K562 (cell line): ENCODE results near the gene KRTAP10-6. TPM values are rescaled to one million over a fixed set of nuclear protein-coding genes. Genes with fewer than 3 reads are reported as not detected.

Source experiments
- ATAC-seq: fragments of 200-7000 bp; cut with Tn5 transposase; 3 replicates; pipeline ENCODE4 v1.9.1; 2020; ENCODE audit warnings: moderate library complexity
- BruUV-seq: library from RNA; stranded (reverse); fragments of 400-500 nt; replicated peaks from 2 replicates; lab custom pipeline; 2021; lab: Mats Ljungman, UMichigan
- CTCF ChIA-PET: fragments of 300-600 bp; formaldehyde crosslinking; extraction: SDS; loops from one replicate; lab custom pipeline; 2021; ENCODE audit warnings: low intra/inter-chr PET ratio; lab: Yijun Ruan, JAX
- POLR2A ChIA-PET: fragments of 300-600, 350-650 bp; sonication (Branson Sonifier 250); formaldehyde crosslinking; extraction: SDS; loops from one replicate; lab custom pipeline; 2021; ENCODE audit warnings: antibody characterized with exemption, inconsistent platforms; lab: Yijun Ruan, JAX
- DNase-seq, 4 experiments: peaks; one replicate each; pipeline versions ENCODE4 v3.0.0 to v3.0.0-alpha.2; 2011 to 2018; ENCODE audit warnings: low spot score in 3 of 4, mixed read lengths in 3 of 4; ENCODE audit errors: extremely low read depth in 1 of 4
- FAIRE-seq: peaks from 2 replicates; lab custom pipeline; 2011; peaks lifted over from hg19 to GRCh38; lab: Jason Lieb, UNC
- H2AFZ ChIP-seq: 2 replicates; pipeline ENCODE4 v1.6.0; 2011; ENCODE audit warnings: low read depth, low read length, control low read depth, inconsistent platforms
- H3K27ac ChIP-seq: fragments of 200-600 bp; 3 replicates; pipeline ENCODE4 v1.8.0; 2011; ENCODE audit warnings: low read depth, mild to moderate bottlenecking, control low read depth, inconsistent platforms, low read length, moderate library complexity, mixed read lengths; ENCODE audit errors: extremely low read depth
- H3K27me3 ChIP-seq, 2 experiments: fragments of 300-600 bp in 1 of 2; 2 replicates in 1 of 2; 3 replicates in 1 of 2; pipeline versions ENCODE4 v1.6.0 to v1.8.0; 2011; ENCODE audit warnings: inconsistent platforms in 2 of 2, low read length in 2 of 2, mild to moderate bottlenecking in 1 of 2, mixed read lengths in 1 of 2, moderate library complexity in 1 of 2; ENCODE audit not compliant: control insufficient read depth in 2 of 2, insufficient read depth in 2 of 2
- H3K36me3 ChIP-seq: fragments of 300-600 bp; 3 replicates; pipeline ENCODE4 v1.8.0; 2011; ENCODE audit warnings: mild to moderate bottlenecking, low read length, inconsistent platforms; ENCODE audit not compliant: control insufficient read depth, insufficient read depth
- H3K4me1 ChIP-seq, 2 experiments: fragments of 200-600 bp in 1 of 2; replicated peaks in 1 of 2; 2 replicates in 1 of 2; 3 replicates in 1 of 2; pipeline versions ENCODE4 v1.5.1 to v1.8.0; 2011; ENCODE audit warnings: inconsistent platforms in 2 of 2, low read length in 2 of 2, mild to moderate bottlenecking in 1 of 2, mixed read lengths in 1 of 2, moderate library complexity in 1 of 2; ENCODE audit not compliant: control insufficient read depth in 2 of 2, insufficient read depth in 2 of 2
- H3K4me2 ChIP-seq: 2 replicates; pipeline ENCODE4 v1.6.1; 2011; ENCODE audit warnings: low read length, control low read depth, inconsistent platforms, mixed read lengths; ENCODE audit not compliant: insufficient read depth
- H3K4me3 ChIP-seq: fragments of 200-600 bp; sonication (generic), shearing (Covaris generic); 2 replicates; pipeline ENCODE4 v1.5.1; 2016; ENCODE audit warnings: control low read depth, inconsistent platforms
- H3K79me2 ChIP-seq: fragments of 200-600 bp; 3 replicates; pipeline ENCODE4 v1.8.0; 2011; ENCODE audit warnings: low read length, inconsistent platforms; ENCODE audit not compliant: control insufficient read depth, insufficient read depth
- H3K9ac ChIP-seq, 2 experiments: 2 replicates each; pipeline versions ENCODE4 v1.6.0 to v1.6.1; 2011; ENCODE audit warnings: low read depth in 2 of 2, low read length in 2 of 2, control low read depth in 1 of 2, inconsistent platforms in 1 of 2, mild to moderate bottlenecking in 1 of 2, mixed read lengths in 1 of 2; ENCODE audit not compliant: insufficient read depth in 1 of 2
- H3K9me1 ChIP-seq: one replicate; pipeline ENCODE4 v1.6.0; 2011; ENCODE audit warnings: inconsistent platforms, mild to moderate bottlenecking, low read length, moderate library complexity; ENCODE audit not compliant: control insufficient read depth, insufficient read depth
- H3K9me3 ChIP-seq: replicated peaks from 2 replicates; pipeline ENCODE4 v1.5.1; 2011; ENCODE audit warnings: low read depth, low read length, inconsistent platforms; ENCODE audit not compliant: control insufficient read depth, insufficient read depth
- H4K20me1 ChIP-seq: replicated peaks from 2 replicates; pipeline ENCODE4 v1.6.1; 2011; ENCODE audit warnings: low read length, inconsistent platforms, mixed read lengths; ENCODE audit not compliant: control insufficient read depth, insufficient read depth
- ETS2 ChIP-seq: IDR thresholded peaks from 2 replicates; pipeline ENCODE4 v1.6.1; 2016; ENCODE audit warnings: borderline replicate concordance, missing genetic modification characterization, mild to moderate bottlenecking, moderate library complexity, missing compliant biosample characterization; ENCODE audit not compliant: poor library complexity, severe bottlenecking
- FOXM1 ChIP-seq, 2 experiments: fragments of 450-650 bp in 1 of 2; sonication (generic) in 1 of 2; formaldehyde crosslinking in 1 of 2; IDR thresholded peaks; 2 replicates each; pipeline versions ENCODE4 v1.6.1 to v1.9.0; 2017 to 2022; ENCODE audit warnings: low read depth in 2 of 2, mild to moderate bottlenecking in 2 of 2, missing genetic modification reagents in 1 of 2, moderate library complexity in 1 of 2
- HDAC3 ChIP-seq: fragments of 450-650 bp; IDR thresholded peaks from 2 replicates; pipeline ENCODE4 v1.6.1; 2018; ENCODE audit warnings: borderline replicate concordance, mild to moderate bottlenecking, moderate library complexity; ENCODE audit not compliant: partially characterized antibody
- HNRNPL ChIP-seq: fragments of 200-400 bp; formaldehyde crosslinking; IDR thresholded peaks from 2 replicates; pipeline ENCODE4 v1.6.1; 2017; ENCODE audit warnings: low read depth, mild to moderate bottlenecking, low read length
- HNRNPLL ChIP-seq: fragments of 200-400 bp; formaldehyde crosslinking; IDR thresholded peaks from 2 replicates; pipeline ENCODE4 v1.6.1; 2017; ENCODE audit warnings: low read length, low read depth, mild to moderate bottlenecking; ENCODE audit not compliant: poor library complexity, severe bottlenecking
- JUN ChIP-seq, 2 experiments: sonication (generic) in 1 of 2; formaldehyde crosslinking in 1 of 2; IDR thresholded peaks; 2 replicates each; pipeline versions ENCODE4 v1.6.1 to v1.8.0; 2012 to 2022; ENCODE audit warnings: borderline replicate concordance in 2 of 2, mild to moderate bottlenecking in 2 of 2, improper control_type of control experiment in 1 of 2, low read depth in 1 of 2, low read length in 1 of 2, missing genetic modification reagents in 1 of 2
- LCOR ChIP-seq: sonication (generic); formaldehyde crosslinking; IDR thresholded peaks from 2 replicates; pipeline ENCODE4 v1.8.0; 2022; ENCODE audit warnings: mild to moderate bottlenecking, missing genetic modification reagents
- PBX2 ChIP-seq, 2 experiments: IDR thresholded peaks in 1 of 2; conservative IDR thresholded peaks in 1 of 2; 2 replicates each; pipeline ENCODE4 v1.6.1; 2016; ENCODE audit warnings: low read depth in 2 of 2, mild to moderate bottlenecking in 1 of 2, missing compliant biosample characterization in 1 of 2, missing genetic modification characterization in 1 of 2, moderate library complexity in 1 of 2
- RBM17 ChIP-seq: fragments of 200-400 bp; formaldehyde crosslinking; IDR thresholded peaks from 2 replicates; pipeline ENCODE4 v1.6.1; 2017; ENCODE audit warnings: low read depth, mild to moderate bottlenecking, low read length, borderline replicate concordance
- SMAD1 ChIP-seq: fragments of 150-350 bp; IDR thresholded peaks from 2 replicates; pipeline ENCODE4 v1.6.1; 2014; ENCODE audit warnings: low read length, low read depth; ENCODE audit not compliant: partially characterized antibody
- ZBTB11 ChIP-seq, 3 experiments: fragments of 200-800 bp in 1 of 3; fragments of 250-450 bp in 1 of 3; fragments of 450-650 bp in 1 of 3; sonication (Bioruptor Pico) in 1 of 3; sonication (Bioruptor generic) in 1 of 3; formaldehyde crosslinking in 1 of 3; IDR thresholded peaks; 2 replicates each; pipeline versions ENCODE4 v1.6.1 to v1.8.0; 2016 to 2022; ENCODE audit warnings: mild to moderate bottlenecking in 2 of 3, missing genetic modification characterization in 2 of 3, missing compliant biosample characterization in 1 of 3, moderate library complexity in 1 of 3
- ZNF584 ChIP-seq: fragments of 200-800 bp; sonication (Bioruptor generic); IDR thresholded peaks from 2 replicates; pipeline ENCODE4 v1.6.1; 2016; ENCODE audit warnings: low read depth, mild to moderate bottlenecking, missing genetic modification characterization, missing compliant biosample characterization
- WGBS: fragments of 100-300 bp; shearing (Covaris generic); methylation state at CpG from one replicate; pipeline ENCODE4 v1.1.6; 2016; ENCODE audit warnings: low coverage, mixed read lengths; ENCODE audit not compliant: insufficient coverage; ENCODE audit errors: missing lambda C conversion rate; 5-methylcytosine and 5-hydroxymethylcytosine counted together
- in situ Hi-C: fragments of 300-500 bp; cut with MboI; formaldehyde crosslinking; loops from 4 replicates; pipeline ENCODE4 v1.15.0; 2018; ENCODE audit warnings: inconsistent platforms, mixed read lengths
- intact Hi-C: fragments of 100-400 bp; cut with micrococcal nuclease; formaldehyde crosslinking; loops from 2 replicates; pipeline ENCODE4 v1.14.2; 2022
- polyA plus RNA-seq, 8 experiments: library from polyadenylated mRNA; depleted of rRNA in 4 of 8; stranded (reverse) in 5 of 8; unstranded in 3 of 8; fragments of >200 nt; fragmentation: Nextera tagmentation in 2 of 8; fragmentation: Illumina TruSeq in 1 of 8; extraction: Ambion mirVana in 2 of 8; extraction: Trizol in 1 of 8; gene quantifications; 2 replicates each; pipeline versions ENCODE4 v1.2.1 to v1.2.3, GENCODE V29; 2011 to 2014; ENCODE audit warnings: inconsistent platforms in 1 of 8, missing spikeins in 1 of 8
- total RNA-seq, 7 experiments: library from RNA; depleted of rRNA in 6 of 7; stranded (reverse); fragments of >200 nt in 6 of 7; fragmentation: Illumina TruSeq in 2 of 7; extraction: Trizol in 2 of 7; gene quantifications; 2 replicates each; pipeline versions ENCODE4 v1.2.1 to v1.2.3, GENCODE V29; 2011 to 2021; ENCODE audit warnings: low replicate concordance in 1 of 7

Gene KRTAP10-6
- total and polyA plus RNA-seq, 9 of the 15 experiments (the other 6 are each of a cell fraction or from before 2014, with no cell fraction given), result not detected

- TF ChIP-seq PBX2 (CRISPR knock-in tag; IDR thresholded peaks at IDR 0.05; ENCODE audit: low read depth) (no peak), PBX2 (tag; conservative IDR thresholded peaks at IDR 0.05; ENCODE audit: low read depth) (no peak), JUN (IDR thresholded peaks at IDR 0.05; ENCODE audit: borderline replicate concordance, low read depth, low read length) (no peak), JUN (CRISPR knock-in tag; IDR thresholded peaks at IDR 0.05; ENCODE audit: borderline replicate concordance) (no peak), HNRNPLL (no peak), ETS2 (tag) (no peak)
- TF ChIP-seq, all 486 proteins: peak for 0
These were observed 22.7 kb upstream of the KRTAP10-6 start (continued) for GRCh38 chr21:44614961-44615391.

- no peaks in the 10 kb centered on the region; the same call in 1 of the 2 replicates for H3K9me3 ChIP-seq
- no TSS peak for BruUV-seq
- H2AFZ ChIP-seq, result no peak overlapping the region
- FAIRE-seq, result no peak
- ChIA-PET CTCF (no interaction called here), POLR2A (no interaction called here)
- H4K20me1 ChIP-seq, result no peaks in the 10 kb centered on the region
- H3K79me2 ChIP-seq, result no peaks in the 10 kb centered on the region
- peaks cover 0 to 10% of the 10 kb centered on the region in 2 experiments; a peak in 2 of 5 replicates for H3K4me1 ChIP-seq
- in situ Hi-C loops, result no loop called here
- 0% methylated on average over 15 of the region's 20 CpGs for WGBS
- H3K4me2 ChIP-seq, result no peak overlapping the region
- ATAC-seq, result no peak
- peaks cover 14 to 44% of the 10 kb centered on the region in 2 experiments; a peak in 4 of 5 replicates for H3K27me3 ChIP-seq
- no peak overlapping the region for H3K27ac ChIP-seq
- intact Hi-C loops, result no loop called here
- peaks cover 3% of the 10 kb centered on the region for H3K9me1 ChIP-seq
- DNase-seq, result no peak
- H3K36me3 ChIP-seq, result no peaks in the 10 kb centered on the region
- H3K4me3 ChIP-seq, result no peak overlapping the region
- H3K9ac ChIP-seq, result no peak overlapping the region; a peak in 1 of 4 replicates
- TF ChIP-seq LCOR (CRISPR knock-in tag) (no peak), SMAD1 (no peak), ZNF584 (CRISPR knock-in tag) (no peak), HDAC3 (no peak), HNRNPL (no peak), RBM17 (no peak), ZBTB11 (CRISPR knock-in tag; IDR thresholded peaks at IDR 0.05) (no peak), FOXM1 (IDR thresholded peaks at IDR 0.05; ENCODE audit: low read depth) (no peak), FOXM1 (CRISPR knock-in tag; IDR thresholded peaks at IDR 0.05; ENCODE audit: low read depth) (no peak)
These were observed 21.9 kb upstream of the KRTAP10-6 start for GRCh38 chr21:44614161-44614631.
